SK-N-MC (cell line): Measurements from ENCODE around the gene VAV2.

Experiments used
- EZH2 ChIP-seq: fragments of 200-600 bp; sonication (generic); IDR thresholded peaks from one replicate; pipeline ENCODE4 v1.6.1; 2017; ENCODE audit warnings: antibody characterized with exemption
- FOXP2 ChIP-seq: optimal IDR thresholded peaks from 2 replicates; pipeline ENCODE3; 2011; ENCODE audit warnings: mild to moderate bottlenecking, moderate library complexity; ENCODE audit not compliant: insufficient read depth; ENCODE audit errors: extremely low read length, control extremely low read depth
- POLR2AphosphoS5 ChIP-seq: IDR thresholded peaks from 2 replicates; pipeline ENCODE4 v1.6.1; 2012; ENCODE audit warnings: mild to moderate bottlenecking, low read depth, low read length, borderline replicate concordance

GRCh38 chr9:134024214-134024792, 32.2 kb upstream of the VAV2 start:
- TF ChIP-seq EZH2 (no peak), POLR2AphosphoS5 (no peak), FOXP2 (no peak)
